ENCODE results near the gene CMTM5.

Gene CMTM5

DNA sequence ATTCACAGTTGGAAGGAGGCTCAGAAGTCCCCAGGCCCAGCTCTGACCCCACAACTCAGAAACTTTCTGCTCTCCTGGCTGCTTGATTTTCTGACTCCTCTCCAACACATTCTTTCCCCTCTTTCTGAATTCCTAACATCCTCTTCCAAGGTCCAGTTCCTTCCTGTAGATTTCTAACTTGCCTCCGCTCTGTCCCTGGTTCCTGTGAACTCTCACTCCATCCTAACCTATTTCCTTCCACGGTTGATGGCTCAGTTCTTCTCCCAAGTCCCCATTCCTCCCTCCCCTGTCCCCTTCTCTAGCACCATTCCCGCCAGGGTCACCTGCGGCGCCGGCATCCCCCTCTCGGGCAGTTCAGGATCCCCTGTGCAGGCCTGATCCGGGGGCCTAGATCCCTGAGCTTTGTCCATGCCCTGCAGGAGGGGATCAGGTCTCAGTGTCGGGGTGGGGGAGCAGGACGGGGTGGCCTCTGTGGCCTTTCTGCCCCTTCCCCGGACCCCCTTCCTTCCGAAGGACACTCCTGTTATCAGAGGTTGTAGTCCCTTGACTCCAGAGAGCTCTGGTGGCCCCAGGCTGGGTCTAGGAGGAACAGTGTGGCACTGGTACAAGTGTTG is 18.2 kb upstream of the CMTM5 start:
- no peak for DNase-seq

- DNase-seq = no peak
Measured at GRCh38 chr14:23359167-23359626, 17.6 kb upstream of the CMTM5 start.

DNA sequence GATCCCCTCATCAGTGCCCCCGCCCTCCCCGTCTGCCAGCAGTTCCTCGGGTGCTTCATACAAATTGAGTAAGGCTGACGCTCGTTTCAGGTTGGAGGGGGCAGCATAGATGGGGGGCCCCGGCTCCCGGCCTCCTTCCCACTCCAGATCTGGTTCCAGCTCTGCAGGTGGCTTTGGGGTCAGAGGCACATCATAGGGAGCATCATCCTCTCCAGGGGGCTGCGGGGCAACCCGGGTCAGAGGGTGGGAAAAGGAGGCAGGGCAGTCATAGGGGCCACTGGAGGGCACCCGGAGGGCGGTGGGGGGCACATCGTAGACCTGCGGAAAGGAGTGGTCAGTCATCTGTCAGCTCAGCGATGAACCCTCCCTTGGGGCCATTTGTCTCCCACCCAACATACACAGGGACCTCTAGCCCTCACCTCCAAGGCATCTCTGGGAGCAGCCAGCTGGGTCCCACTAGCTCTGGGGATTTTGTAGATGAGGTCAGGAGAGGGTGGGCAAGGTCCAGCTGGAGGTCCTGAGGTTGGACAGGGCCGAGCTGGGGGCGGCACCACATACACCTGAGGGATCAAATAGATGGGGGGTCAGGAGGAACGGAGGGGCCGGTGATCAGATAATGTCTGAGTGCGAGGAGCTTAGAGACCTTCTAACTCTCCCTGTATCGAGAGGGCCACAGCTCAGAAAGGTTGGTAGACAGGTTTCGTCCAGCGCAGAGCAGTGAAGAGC is 17.0 kb upstream of the CMTM5 start:
- DNase-seq = no peak

- no peak for DNase-seq
Measured at GRCh38 chr14:23360496-23360895, 16.4 kb upstream of the CMTM5 start.

GRCh38 chr14:23361320-23361719 is 15.5 kb upstream of the CMTM5 start:
- DNase-seq = no peak

DNA sequence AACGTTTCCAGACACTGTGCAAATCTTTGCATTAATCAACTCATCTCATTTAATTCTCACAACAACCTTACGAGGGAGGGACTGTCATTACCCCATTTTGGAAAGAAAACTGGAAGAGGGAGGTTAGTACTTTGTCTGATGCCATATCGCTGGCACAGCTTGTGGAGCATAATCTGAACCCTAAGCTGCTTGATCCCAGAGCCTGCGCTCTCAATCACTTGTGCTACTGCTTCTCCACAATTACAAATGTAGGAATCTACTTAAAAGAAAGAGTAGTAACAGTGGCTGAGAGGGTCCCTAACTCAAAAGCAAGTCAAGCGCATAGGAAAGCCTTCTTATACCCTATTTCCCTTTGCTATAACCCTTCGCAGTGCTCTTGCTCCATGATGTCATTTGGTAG is 15.1 kb upstream of the CMTM5 start:
- no peak for DNase-seq

DNA sequence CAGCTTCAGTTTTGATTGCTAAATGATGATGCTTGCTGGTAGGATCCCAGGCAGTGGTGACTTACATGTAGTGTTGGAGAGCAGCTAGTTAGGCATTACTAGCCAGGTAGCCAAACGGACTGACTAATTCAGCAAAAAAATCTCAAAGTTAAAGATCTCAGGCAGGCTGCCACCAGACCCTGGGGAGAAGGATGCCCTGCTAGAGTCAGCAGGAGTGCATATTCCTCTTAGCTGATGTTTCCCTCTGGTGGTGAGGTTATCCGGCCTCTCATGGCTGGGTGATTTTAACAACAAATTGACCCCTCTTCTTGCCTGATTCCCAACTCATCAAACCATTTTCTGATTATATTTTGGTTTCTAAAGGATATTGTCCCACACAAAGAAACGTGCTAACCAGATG is 14.6 kb upstream of the CMTM5 start:
- no peak for DNase-seq

- no peak for DNase-seq
Measured at GRCh38 chr14:23364164-23365035, 12.4 kb upstream of the CMTM5 start.

DNA sequence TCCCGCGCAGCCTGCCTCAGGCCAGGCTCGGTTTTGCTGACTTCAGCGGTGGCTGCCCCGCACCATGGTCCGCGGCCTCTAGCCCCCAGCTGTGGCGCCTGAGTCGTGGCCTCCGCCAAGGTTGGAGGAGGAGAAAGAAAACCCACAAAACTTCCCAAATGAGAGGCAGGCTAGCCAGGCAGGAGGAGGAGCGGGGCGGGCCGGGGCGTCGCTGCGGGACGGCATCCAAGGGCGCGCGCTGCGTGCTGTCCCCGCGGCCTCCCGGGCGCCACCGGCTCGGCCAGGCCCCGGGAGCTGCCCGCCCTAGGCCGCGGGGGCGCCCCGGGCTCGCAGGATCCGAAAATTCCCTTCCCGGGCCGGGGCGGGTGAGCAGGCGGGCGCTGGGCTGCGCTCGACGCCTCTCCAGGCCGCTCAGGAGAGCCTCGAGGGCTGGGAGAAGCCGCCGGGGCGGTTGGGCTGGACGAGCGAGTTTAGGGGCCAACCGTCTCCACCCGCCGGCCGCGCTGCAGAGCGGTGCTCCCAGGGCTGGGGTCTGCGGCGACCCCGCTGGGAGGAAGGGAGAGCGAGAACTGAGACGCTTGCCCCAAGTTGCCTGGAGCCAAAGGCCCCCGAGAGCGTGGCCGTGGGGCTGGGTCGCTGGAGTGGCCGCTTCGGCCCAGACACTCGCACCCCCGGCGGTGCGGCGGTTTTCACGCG is 11.7 kb upstream of the CMTM5 start, which contains the start of gene EFS:
Gene EFS, minus strand, starts transcription at position 137 of the 696 bp plus-strand sequence. CDS start 147 bp downstream, outside the sequence.
- DNase-seq = no peak

DNA sequence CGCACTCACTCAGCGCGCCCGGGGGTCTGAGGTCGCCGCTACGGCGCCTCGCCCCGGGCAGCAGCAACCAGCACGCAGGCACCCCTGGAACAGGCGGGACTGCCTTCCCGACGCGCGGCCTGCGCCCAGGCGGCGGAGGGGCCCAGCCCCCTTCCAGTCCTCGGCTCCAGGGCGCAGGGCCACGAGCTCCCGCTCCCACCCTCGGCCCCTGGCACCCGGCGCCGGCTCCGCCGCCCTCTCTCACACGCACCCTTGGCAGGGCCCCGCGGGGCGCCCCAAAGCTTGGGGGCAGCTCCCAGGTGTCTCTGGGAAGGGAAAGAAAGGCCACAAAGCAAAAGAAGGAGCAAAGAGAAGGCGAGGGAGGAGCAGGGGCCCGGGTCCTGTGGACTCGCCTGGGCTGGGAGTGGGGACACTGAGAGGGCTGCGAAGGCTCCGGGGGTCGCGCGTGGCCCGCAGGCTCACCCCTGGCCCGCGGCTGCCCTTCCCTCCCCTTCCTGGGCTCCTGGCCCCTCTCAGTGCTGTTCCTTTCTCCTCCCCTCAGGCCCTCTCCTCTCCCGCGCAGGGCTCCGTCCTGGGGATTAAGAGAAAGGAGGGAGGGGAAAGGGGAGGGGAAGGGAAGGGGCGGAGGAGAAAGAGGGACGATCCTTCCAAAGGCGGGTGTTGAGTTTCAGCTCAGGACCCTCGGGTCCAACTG is 11.0 kb upstream of the CMTM5 start:
- no peak for DNase-seq

DNA sequence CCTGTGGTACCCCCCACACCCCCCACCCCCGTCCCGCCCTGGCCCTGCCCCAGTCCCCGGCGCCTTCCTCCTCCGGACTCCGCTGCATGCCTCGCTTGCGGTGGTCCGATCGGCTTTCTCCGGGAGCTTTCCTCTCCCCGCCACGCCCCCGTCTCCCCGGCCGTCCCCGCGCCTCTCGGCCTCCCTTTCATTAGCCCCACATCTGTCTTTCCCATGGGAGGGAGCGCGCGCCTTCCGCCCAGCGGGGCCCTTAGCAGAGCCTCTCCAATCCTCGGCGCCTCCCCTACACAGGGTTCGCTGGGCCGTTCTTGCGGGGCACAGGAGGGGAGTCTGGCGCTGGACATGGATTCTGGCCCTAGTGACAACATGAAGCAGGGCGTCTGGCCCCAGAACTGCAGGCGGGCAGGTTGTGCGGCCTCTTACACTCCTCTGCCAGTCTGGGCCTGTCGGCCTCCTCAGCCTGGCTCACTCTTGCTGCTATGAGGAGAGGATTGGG is 10.4 kb upstream of the CMTM5 start:
- DNase-seq = no peak

DNA sequence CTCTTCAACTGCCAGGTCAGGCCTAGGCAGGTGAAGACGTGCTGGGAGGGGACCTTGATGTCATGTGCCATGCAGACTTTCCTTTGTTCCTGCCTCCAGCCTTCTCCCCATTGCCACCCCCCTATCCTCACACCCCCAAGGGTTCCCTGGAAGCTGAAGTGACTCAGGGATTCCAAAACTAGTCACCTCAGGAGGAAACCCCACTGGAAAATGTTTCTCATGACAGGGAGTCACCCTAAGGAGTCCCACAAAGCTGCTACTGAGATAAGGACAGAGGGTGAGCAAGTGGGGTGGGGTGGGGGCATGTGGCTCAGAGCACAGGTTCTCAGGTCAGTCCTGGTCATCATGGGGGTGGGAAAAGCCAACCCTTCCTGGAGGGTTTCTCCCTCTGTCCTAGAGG is 6.6 kb upstream of the CMTM5 start:
- no peak for DNase-seq

DNA sequence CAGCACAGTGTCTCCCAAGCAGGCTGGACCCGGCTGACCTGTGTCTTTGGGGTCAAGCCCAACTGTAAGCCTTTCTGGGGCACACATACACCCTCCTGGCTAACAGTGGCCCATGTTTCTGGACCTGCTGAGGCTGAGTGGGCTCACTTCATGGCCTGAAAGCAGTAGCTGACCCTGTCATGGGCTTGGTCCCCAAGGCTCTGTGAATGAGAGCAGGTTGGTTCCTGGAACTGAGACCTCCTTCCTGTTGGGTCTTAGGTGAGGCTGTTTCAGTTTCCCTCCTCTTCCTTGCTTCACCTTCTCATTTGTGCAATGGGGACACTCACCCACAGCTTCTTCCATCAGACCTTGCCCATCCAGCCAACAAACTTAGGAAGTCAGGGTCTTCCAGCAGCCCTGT is 5.0 kb upstream of the CMTM5 start:
- DNase-seq = no peak

DNA sequence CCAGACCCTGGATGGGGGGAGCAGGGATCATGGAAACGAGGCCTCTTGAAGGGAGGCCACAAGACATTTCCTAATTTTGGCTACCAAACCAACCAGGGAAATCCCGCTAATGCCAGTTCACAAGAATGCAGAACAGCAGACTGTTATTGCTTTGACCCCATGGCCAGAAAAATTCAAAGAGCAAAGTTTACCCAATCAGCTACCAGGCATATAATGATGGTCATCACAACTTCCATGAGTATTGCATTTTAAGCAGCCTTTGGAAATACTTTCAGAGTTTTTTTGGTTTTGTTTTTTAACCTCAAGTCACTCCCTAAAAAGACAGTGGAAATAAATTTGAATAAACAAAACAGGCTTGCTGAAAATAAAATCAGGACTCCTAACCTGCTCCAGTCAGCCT is 4.3 kb upstream of the CMTM5 start, which contains the start of gene IL25:
Gene IL25, plus strand, starts transcription at position 301 of the 400 bp plus-strand sequence.
- no peak for DNase-seq

DNA sequence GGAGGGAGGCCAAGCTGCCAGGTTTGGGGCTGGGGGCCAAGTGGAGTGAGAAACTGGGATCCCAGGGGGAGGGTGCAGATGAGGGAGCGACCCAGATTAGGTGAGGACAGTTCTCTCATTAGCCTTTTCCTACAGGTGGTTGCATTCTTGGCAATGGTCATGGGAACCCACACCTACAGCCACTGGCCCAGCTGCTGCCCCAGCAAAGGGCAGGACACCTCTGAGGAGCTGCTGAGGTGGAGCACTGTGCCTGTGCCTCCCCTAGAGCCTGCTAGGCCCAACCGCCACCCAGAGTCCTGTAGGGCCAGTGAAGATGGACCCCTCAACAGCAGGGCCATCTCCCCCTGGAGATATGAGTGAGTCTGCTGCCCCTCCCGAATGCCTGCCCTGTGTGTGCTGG is 3.8 kb upstream of the CMTM5 start:
- DNase-seq = no peak

DNA sequence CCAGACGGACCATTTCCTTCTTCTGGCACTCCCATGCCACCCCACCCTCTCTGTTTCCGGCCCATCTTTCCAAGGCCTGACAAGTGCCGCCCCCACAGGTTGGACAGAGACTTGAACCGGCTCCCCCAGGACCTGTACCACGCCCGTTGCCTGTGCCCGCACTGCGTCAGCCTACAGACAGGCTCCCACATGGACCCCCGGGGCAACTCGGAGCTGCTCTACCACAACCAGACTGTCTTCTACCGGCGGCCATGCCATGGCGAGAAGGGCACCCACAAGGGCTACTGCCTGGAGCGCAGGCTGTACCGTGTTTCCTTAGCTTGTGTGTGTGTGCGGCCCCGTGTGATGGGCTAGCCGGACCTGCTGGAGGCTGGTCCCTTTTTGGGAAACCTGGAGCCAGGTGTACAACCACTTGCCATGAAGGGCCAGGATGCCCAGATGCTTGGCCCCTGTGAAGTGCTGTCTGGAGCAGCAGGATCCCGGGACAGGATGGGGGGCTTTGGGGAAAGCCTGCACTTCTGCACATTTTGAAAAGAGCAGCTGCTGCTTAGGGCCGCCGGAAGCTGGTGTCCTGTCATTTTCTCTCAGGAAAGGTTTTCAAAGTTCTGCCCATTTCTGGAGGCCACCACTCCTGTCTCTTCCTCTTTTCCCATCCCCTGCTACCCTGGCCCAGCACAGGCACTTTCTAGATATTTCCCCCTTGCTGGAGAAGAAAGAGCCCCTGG is 1.2 kb upstream of the CMTM5 start:
- DNase-seq = no peak

GRCh38 chr14:23377198-23377550 is 328 bp downstream of the CMTM5 start:
- DNase-seq = no peak

DNA sequence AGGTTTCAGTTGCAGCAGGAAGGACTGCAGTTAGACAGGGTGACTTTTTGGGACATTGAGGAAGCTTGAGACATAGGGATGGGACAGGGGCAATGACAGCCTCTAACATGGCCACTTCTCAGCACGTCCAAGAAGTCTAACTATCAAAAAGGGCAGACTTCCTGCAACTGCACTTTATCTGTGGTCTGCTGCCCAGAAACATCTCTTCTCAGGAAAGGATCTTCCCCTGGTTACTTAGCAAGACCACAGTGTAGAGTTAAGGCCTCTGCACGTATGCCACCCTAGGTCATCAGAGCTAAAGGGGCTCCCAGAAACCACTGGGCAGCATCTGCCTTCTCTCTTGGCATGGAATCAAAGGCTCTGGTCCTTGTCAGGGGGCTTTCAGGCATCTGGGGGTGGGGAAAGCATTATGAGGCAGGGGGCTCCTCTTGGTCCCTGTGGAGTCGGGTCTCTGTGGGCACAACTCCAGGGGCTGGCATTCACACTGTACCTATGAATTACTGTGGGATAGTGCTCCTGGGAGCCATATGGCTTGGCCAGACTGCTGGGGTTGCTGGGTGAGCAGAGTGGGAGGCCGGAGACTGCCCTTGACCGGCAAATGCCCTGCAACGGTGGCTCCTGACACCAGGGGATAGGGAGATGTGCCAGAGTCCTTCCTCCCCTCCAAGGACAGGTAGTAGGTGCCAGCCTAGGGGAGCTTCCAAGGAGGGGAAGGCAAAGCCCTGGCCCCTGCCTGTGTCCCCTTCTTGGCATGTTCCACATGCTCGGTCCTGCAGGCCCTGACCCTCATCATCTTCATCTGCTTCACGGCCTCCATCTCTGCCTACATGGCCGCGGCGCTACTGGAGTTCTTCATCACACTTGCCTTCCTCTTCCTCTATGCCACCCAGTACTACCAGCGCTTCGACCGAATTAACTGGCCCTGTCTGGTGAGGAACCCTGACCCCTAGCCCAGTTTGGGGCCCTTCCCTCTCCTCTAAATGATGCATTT is 1.0 kb downstream of the CMTM5 start:
- DNase-seq = no peak

GRCh38 chr14:23378612-23379220 is 1.9 kb downstream of the CMTM5 start:
- DNase-seq = no peak

All from CD4-positive, alpha-beta T cell treated with Interleukin-12 subunit alpha and Interleukin-12 subunit beta, for 1 hour (primary cell).